Kidney epithelial cell (primary cell): ENCODE data around the gene EHBP1. TPM values are rescaled to one million over a fixed set of nuclear protein-coding genes. Genes with fewer than 3 reads are reported as not detected.

Experiments
- DNase-seq: peaks from one replicate; pipeline ENCODE4 v3.0.0-alpha.2; 2010; ENCODE audit warnings: low read depth
- H3K27me3 ChIP-seq: 2 replicates; pipeline ENCODE4 v1.6.0; 2011; ENCODE audit warnings: low read length; ENCODE audit not compliant: control insufficient read depth, insufficient read depth
- H3K36me3 ChIP-seq: 2 replicates; pipeline ENCODE4 v1.5.1; 2011; ENCODE audit warnings: low read length; ENCODE audit not compliant: control insufficient read depth, insufficient read depth
- H3K4me3 ChIP-seq: 2 replicates; pipeline ENCODE4 v1.5.1; 2011; ENCODE audit warnings: low read depth, mild to moderate bottlenecking, control low read depth, low read length
- CTCF ChIP-seq: IDR thresholded peaks from 2 replicates; pipeline ENCODE4 v1.5.1; 2011; ENCODE audit warnings: mild to moderate bottlenecking, moderate library complexity, low read length, control low read depth, inconsistent platforms; ENCODE audit not compliant: insufficient read depth, poor library complexity, severe bottlenecking
- total RNA-seq: library from RNA; depleted of rRNA; stranded (reverse); fragments of >200 nt; gene quantifications from 2 replicates; pipeline ENCODE4 v1.2.3, GENCODE V29; 2015

The EHBP1 gene
- total RNA-seq, 1 donor from 2014 or later: 22.9 TPM

GRCh38 chr2:62741127-62741526 is 35.6 kb downstream of the EHBP1 start:
- H3K36me3 ChIP-seq: no peaks in the 10 kb centered on the region
- no peak for DNase-seq
- no peak overlapping the region for H3K4me3 ChIP-seq
- TF ChIP-seq CTCF: no peak
- H3K27me3 ChIP-seq: no peaks in the 10 kb centered on the region

DNA sequence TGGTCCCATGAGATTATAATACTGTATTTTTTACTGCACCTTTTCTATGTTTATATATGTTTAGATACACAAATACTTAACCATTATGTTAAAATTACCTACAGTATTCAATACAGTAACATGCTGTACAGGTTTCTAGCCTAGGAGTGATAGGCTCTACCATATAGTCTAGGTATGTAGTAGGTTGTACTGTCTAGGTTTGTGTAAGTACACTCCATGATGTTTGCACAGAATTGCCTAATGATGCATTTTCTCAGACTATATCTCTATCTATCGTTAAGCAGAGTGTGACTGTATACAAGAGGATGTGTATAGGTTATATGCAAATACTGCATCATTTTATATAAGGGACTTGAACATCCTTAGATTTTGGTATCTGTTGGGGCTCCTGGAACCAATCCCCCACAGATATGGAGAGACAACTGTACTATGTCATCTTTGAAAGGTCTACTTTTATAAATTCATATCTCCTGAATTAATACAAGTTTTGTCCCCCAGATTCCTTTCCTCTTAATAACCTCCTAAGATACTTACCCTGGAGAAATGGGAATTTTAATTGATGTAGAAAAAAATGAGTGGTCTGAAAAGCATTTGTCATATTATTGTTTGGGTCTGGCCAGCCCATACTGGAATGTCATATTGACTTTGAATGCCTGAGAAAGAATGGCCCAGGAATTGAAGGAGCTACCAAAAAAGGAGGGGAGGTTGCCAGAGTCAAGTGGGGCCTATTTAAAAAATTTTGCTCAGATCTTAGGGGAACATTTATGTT is 36.6 kb downstream of the EHBP1 start:
- Histone ChIP-seq H3K4me3 (no peak overlapping the region), H3K27me3 (no peaks in the 10 kb centered on the region), H3K36me3 (no peaks in the 10 kb centered on the region)
- no peak for DNase-seq
- no peak for TF ChIP-seq CTCF

- DNase-seq: no peak
- Histone ChIP-seq H3K27me3 (no peaks in the 10 kb centered on the region), H3K4me3 (no peak overlapping the region), H3K36me3 (no peaks in the 10 kb centered on the region)
- no peak for TF ChIP-seq CTCF
Measured at GRCh38 chr2:62743506-62743905, 38.0 kb downstream of the EHBP1 start.

GRCh38 chr2:62744603-62745002 is 39.1 kb downstream of the EHBP1 start:
- no peak for TF ChIP-seq CTCF
- Histone ChIP-seq H3K27me3 (no peaks in the 10 kb centered on the region), H3K4me3 (no peak overlapping the region), H3K36me3 (no peaks in the 10 kb centered on the region)
- no peak for DNase-seq

- Histone ChIP-seq H3K27me3 (no peaks in the 10 kb centered on the region), H3K4me3 (no peak overlapping the region), H3K36me3 (no peaks in the 10 kb centered on the region)
- no peak for TF ChIP-seq CTCF
- no peak for DNase-seq
Measured at GRCh38 chr2:62745891-62746481, 40.5 kb downstream of the EHBP1 start.
